Measurements from ENCODE around the gene RBFOX1. TPM values are rescaled to one million over a fixed set of nuclear protein-coding genes. Genes with fewer than 3 reads are reported as not detected.

The RBFOX1 gene
- total RNA-seq, 4 donors from 2014 or later = 0.40 to 0.98 TPM; not detected in 2

GRCh38 chr16:7579454-7579853, 246.8 kb downstream of the RBFOX1 start:
- Histone ChIP-seq H3K4me1 (no peaks in the 10 kb centered on the region), H3K9me3 (no peaks in the 10 kb centered on the region), H3K27ac (no peak overlapping the region), H3K4me3 (replicated peaks in 1 of 3) (no peak overlapping the region), H3K27me3 (no peaks in the 10 kb centered on the region), H3K36me3 (no peaks in the 10 kb centered on the region)
- WGBS, 2 donors = 88 to 95% methylated on average over 8 of the region's 8 CpGs
- intact Hi-C loops (cut with DNase I) = no loop called here
- DNase-seq = no peak
- TF ChIP-seq CTCF (IDR thresholded peaks at IDR 0.05) (no peak), POLR2A (IDR thresholded peaks at IDR 0.05) (no peak)

- no peaks in the 10 kb centered on the region for H3K27me3 ChIP-seq
- TF ChIP-seq POLR2A (IDR thresholded peaks at IDR 0.05) (no peak), CTCF (IDR thresholded peaks at IDR 0.05) (no peak)
- no peaks in the 10 kb centered on the region for H3K36me3 ChIP-seq
- no peak overlapping the region for H3K27ac ChIP-seq
- DNase-seq = no peak
- H3K4me1 ChIP-seq = no peaks in the 10 kb centered on the region
- no peak overlapping the region for H3K4me3 ChIP-seq (replicated peaks in 1 of 3)
- intact Hi-C loops (cut with DNase I) = no loop called here
- 80 to 86% methylated on average over 6 of the region's 6 CpGs for WGBS, 2 donors
- H3K9me3 ChIP-seq = no peaks in the 10 kb centered on the region
Observed at GRCh38 chr16:7581175-7581574, 248.5 kb downstream of the RBFOX1 start.

- WGBS, 2 donors = 86 to 93% methylated on average over 4 of the region's 4 CpGs
- Histone ChIP-seq H3K9me3 (no peaks in the 10 kb centered on the region), H3K27me3 (no peaks in the 10 kb centered on the region), H3K36me3 (no peaks in the 10 kb centered on the region), H3K27ac (no peak overlapping the region), H3K4me3 (replicated peaks in 1 of 3) (no peak overlapping the region), H3K4me1 (no peaks in the 10 kb centered on the region)
- intact Hi-C loops (cut with DNase I) = no loop called here
- no peak for DNase-seq
- TF ChIP-seq CTCF (IDR thresholded peaks at IDR 0.05) (no peak), POLR2A (IDR thresholded peaks at IDR 0.05) (no peak)
Observed at GRCh38 chr16:7583396-7583795, 250.8 kb downstream of the RBFOX1 start.

- WGBS, 2 donors = 78 to 79% methylated on average over 6 of the region's 6 CpGs
- Histone ChIP-seq H3K4me1 (no peaks in the 10 kb centered on the region), H3K9me3 (no peaks in the 10 kb centered on the region), H3K27ac (no peak overlapping the region), H3K27me3 (no peaks in the 10 kb centered on the region), H3K4me3 (replicated peaks in 1 of 3) (no peak overlapping the region), H3K36me3 (no peaks in the 10 kb centered on the region)
- TF ChIP-seq CTCF (IDR thresholded peaks at IDR 0.05) (no peak), POLR2A (IDR thresholded peaks at IDR 0.05) (no peak)
- intact Hi-C loops (cut with DNase I) = no loop called here
- no peak for DNase-seq
Observed at GRCh38 chr16:7584561-7584960, 251.9 kb downstream of the RBFOX1 start.

- Histone ChIP-seq H3K27ac (no peak overlapping the region), H3K4me3 (replicated peaks in 1 of 3) (no peak overlapping the region), H3K4me1 (no peaks in the 10 kb centered on the region), H3K27me3 (no peaks in the 10 kb centered on the region), H3K9me3 (no peaks in the 10 kb centered on the region), H3K36me3 (no peaks in the 10 kb centered on the region)
- no peak for TF ChIP-seq POLR2A (IDR thresholded peaks at IDR 0.05)
- no peak for TF ChIP-seq CTCF (IDR thresholded peaks at IDR 0.05)
- DNase-seq = no peak
- 60 to 80% methylated on average over 4 of the region's 4 CpGs for WGBS, 2 donors
- intact Hi-C loops (cut with DNase I) = no loop called here
Observed at GRCh38 chr16:7585705-7586104, 253.1 kb downstream of the RBFOX1 start.
